ENCODE measurements around the gene PRKCE. TPM values are rescaled to one million over a fixed set of nuclear protein-coding genes. Genes with fewer than 3 reads are reported as not detected.

The PRKCE gene
- total RNA-seq, 1 donor from 2014 or later: 24.2 TPM

DNA sequence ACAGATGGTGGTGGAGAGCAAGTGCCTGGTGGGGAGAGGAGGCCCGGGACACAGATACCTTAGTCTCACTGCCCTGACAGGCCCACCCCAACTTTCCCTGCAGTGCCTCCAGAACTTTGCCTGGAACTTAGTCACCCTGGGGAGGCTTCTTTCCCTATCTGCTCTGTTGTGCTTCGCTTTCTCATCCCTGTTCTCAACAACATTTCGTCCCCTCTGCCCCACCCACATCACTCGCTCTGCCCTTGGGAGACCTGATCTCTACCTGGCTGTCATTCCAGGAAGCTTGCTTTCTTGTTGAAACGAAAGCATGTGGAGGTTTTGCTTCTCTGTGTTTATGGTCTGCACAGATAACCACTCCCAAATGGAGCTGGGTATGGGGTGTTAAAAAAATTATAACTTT, 93.8 kb downstream of the PRKCE start:
- no peak overlapping the region for H3K4me3 Mint-ChIP-seq (ENCODE audit: unreplicated experiment)
- no peaks in the 10 kb centered on the region for H3K9me3 Mint-ChIP-seq (ENCODE audit: unreplicated experiment)
- H3K27me3 Mint-ChIP-seq (ENCODE audit: unreplicated experiment): no peaks in the 10 kb centered on the region
- no peak overlapping the region for H3K27ac Mint-ChIP-seq (ENCODE audit: unreplicated experiment)
- TF ChIP-seq, protein P1, sequence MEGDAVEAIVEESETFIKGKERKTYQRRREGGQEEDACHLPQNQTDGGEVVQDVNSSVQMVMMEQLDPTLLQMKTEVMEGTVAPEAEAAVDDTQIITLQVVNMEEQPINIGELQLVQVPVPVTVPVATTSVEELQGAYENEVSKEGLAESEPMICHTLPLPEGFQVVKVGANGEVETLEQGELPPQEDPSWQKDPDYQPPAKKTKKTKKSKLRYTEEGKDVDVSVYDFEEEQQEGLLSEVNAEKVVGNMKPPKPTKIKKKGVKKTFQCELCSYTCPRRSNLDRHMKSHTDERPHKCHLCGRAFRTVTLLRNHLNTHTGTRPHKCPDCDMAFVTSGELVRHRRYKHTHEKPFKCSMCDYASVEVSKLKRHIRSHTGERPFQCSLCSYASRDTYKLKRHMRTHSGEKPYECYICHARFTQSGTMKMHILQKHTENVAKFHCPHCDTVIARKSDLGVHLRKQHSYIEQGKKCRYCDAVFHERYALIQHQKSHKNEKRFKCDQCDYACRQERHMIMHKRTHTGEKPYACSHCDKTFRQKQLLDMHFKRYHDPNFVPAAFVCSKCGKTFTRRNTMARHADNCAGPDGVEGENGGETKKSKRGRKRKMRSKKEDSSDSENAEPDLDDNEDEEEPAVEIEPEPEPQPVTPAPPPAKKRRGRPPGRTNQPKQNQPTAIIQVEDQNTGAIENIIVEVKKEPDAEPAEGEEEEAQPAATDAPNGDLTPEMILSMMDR (IDR thresholded peaks at IDR 0.05; ENCODE audit: unreplicated experiment): no peak
- DNase-seq (ENCODE audit: low spot score): no peak
- H3K36me3 Mint-ChIP-seq (ENCODE audit: low read depth, unreplicated experiment): peaks cover 2% of the 10 kb centered on the region
- peaks cover 5% of the 10 kb centered on the region for H3K4me1 Mint-ChIP-seq (ENCODE audit: unreplicated experiment)

GRCh38 chr2:45746888-45747287, 95.4 kb downstream of the PRKCE start:
- Mint-ChIP-seq H3K27ac (ENCODE audit: unreplicated experiment) (no peak overlapping the region), H3K36me3 (ENCODE audit: low read depth, unreplicated experiment) (peaks cover 2% of the 10 kb centered on the region), H3K4me3 (ENCODE audit: unreplicated experiment) (no peak overlapping the region), H3K9me3 (ENCODE audit: unreplicated experiment) (no peaks in the 10 kb centered on the region), H3K27me3 (ENCODE audit: unreplicated experiment) (peaks cover 2% of the 10 kb centered on the region), H3K4me1 (ENCODE audit: unreplicated experiment) (peaks cover 5% of the 10 kb centered on the region)
- TF ChIP-seq, protein P1 (IDR thresholded peaks at IDR 0.05; ENCODE audit: unreplicated experiment): no peak
- no peak for DNase-seq (ENCODE audit: low spot score)

DNA sequence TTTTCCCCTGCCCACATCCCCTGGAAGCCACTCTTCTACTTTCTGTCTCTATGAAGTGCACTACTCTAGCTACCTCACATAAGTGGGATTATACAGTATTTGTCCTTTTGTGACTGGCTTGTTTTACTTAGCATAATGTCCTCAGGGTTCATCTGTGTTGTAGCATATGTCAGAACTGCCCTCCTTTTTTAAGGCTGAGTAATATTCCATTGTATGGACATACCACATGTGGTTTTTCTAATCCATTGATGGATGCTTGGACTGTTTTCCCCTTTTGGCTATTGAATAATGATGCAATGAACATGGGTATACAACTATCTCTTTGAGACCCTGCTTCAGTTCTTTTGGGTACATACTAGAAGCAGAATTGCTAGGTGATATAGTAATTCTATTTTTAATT, 95.9 kb downstream of the PRKCE start:
- H3K36me3 Mint-ChIP-seq (ENCODE audit: low read depth, unreplicated experiment): peaks cover 2% of the 10 kb centered on the region
- no peak overlapping the region for H3K27ac Mint-ChIP-seq (ENCODE audit: unreplicated experiment)
- peaks cover 2% of the 10 kb centered on the region for H3K27me3 Mint-ChIP-seq (ENCODE audit: unreplicated experiment)
- no peaks in the 10 kb centered on the region for H3K9me3 Mint-ChIP-seq (ENCODE audit: unreplicated experiment)
- no peak for DNase-seq (ENCODE audit: low spot score)
- peaks cover 5% of the 10 kb centered on the region for H3K4me1 Mint-ChIP-seq (ENCODE audit: unreplicated experiment)
- TF ChIP-seq, protein P1 (IDR thresholded peaks at IDR 0.05; ENCODE audit: unreplicated experiment): no peak
- H3K4me3 Mint-ChIP-seq (ENCODE audit: unreplicated experiment): no peak overlapping the region

DNA sequence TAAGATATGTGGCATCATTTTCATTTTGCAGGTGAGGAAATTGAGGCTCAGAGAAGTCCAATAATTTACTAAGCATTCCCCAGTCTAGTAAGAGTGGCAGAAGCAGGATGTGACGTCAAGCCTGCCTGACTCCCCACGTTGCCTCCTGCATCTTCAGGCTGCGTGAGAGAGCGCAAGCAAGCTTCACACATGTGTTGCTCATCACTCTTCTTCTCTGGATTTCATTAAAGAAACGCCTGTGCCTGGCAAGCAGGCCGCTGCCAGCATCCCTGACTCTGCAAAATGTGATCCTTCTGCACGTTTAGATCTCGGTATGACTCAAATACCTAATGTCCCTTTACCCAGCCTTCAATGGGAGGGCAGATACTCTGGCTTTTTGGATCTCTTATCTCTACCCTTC, 96.8 kb downstream of the PRKCE start:
- Mint-ChIP-seq H3K36me3 (ENCODE audit: low read depth, unreplicated experiment) (peaks cover 2% of the 10 kb centered on the region), H3K27ac (ENCODE audit: unreplicated experiment) (no peak overlapping the region), H3K4me1 (ENCODE audit: unreplicated experiment) (peaks cover 5% of the 10 kb centered on the region), H3K4me3 (ENCODE audit: unreplicated experiment) (no peak overlapping the region), H3K27me3 (ENCODE audit: unreplicated experiment) (peaks cover 2% of the 10 kb centered on the region), H3K9me3 (ENCODE audit: unreplicated experiment) (no peaks in the 10 kb centered on the region)
- no peak for DNase-seq (ENCODE audit: low spot score)
- TF ChIP-seq, protein P1 (IDR thresholded peaks at IDR 0.05; ENCODE audit: unreplicated experiment): no peak

DNA sequence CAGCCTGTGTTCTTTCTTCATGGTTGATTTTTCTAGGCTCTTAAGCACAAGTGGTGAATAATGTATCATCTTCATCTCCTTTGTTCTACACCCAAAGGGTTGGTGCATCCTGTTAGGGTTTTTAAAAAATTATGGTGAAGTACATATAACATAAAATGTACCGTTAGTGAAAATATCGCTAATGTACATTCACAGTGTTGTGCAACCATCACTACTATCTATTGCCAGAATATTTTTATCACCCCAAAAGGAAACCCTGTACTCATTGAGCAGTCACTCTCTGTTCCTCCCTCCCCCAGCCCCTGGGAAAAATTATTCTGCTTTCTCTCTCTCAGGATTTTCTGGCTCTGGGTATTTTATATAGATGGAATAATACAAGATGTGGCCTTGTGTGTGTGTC, 98.5 kb downstream of the PRKCE start:
- no peak for DNase-seq (ENCODE audit: low spot score)
- Mint-ChIP-seq H3K4me1 (ENCODE audit: unreplicated experiment) (no peaks in the 10 kb centered on the region), H3K4me3 (ENCODE audit: unreplicated experiment) (no peak overlapping the region), H3K36me3 (ENCODE audit: low read depth, unreplicated experiment) (peaks cover 2% of the 10 kb centered on the region), H3K27ac (ENCODE audit: unreplicated experiment) (no peak overlapping the region), H3K27me3 (ENCODE audit: unreplicated experiment) (peaks cover 2% of the 10 kb centered on the region), H3K9me3 (ENCODE audit: unreplicated experiment) (no peaks in the 10 kb centered on the region)
- TF ChIP-seq, protein P1 (IDR thresholded peaks at IDR 0.05; ENCODE audit: unreplicated experiment): no peak

All from endothelial cell (in vitro differentiated cells).